Activated CD4-positive, alpha-beta memory T cell treated with anti-CD3 and anti-CD28 coated beads for 36 hours (primary cell): ENCODE data around the gene PLXNA4. TPM values are rescaled to one million over a fixed set of nuclear protein-coding genes. Genes with fewer than 3 reads are reported as not detected.

Experiments
- CTCF ChIA-PET: fragments of 350-600 bp; sonication (Branson Sonifier 250); formaldehyde crosslinking; loops from one replicate; lab custom pipeline; 2021; ENCODE audit warnings: antibody characterized with exemption, inconsistent platforms; lab: Charles Lee
- POLR2A ChIA-PET: fragments of 350-600 bp; sonication (Branson Sonifier 250); formaldehyde crosslinking; loops from one replicate; lab custom pipeline; 2021; ENCODE audit warnings: antibody characterized with exemption; lab: Charles Lee
- DNase-seq: peaks from one replicate; pipeline ENCODE4 v3.0.0-alpha.2; 2020
- H3K27ac Mint-ChIP-seq: one replicate; pipeline ENCODE4 v1.8.0; 2021; ENCODE audit warnings: mixed read lengths
- H3K27me3 Mint-ChIP-seq: one replicate; pipeline ENCODE4 v1.8.0; 2021; ENCODE audit warnings: mixed read lengths
- H3K36me3 Mint-ChIP-seq: one replicate; pipeline ENCODE4 v1.8.0; 2021; ENCODE audit warnings: mixed read lengths
- H3K4me1 Mint-ChIP-seq: one replicate; pipeline ENCODE4 v1.8.0; 2021; ENCODE audit warnings: low read depth, mixed read lengths
- H3K4me3 Mint-ChIP-seq: one replicate; pipeline ENCODE4 v1.8.0; 2021; ENCODE audit warnings: mild to moderate bottlenecking, mixed read lengths
- H3K9me3 Mint-ChIP-seq: one replicate; pipeline ENCODE4 v1.8.0; 2021; ENCODE audit warnings: mixed read lengths
- intact Hi-C: fragments of 100-400 bp; cut with micrococcal nuclease; formaldehyde crosslinking; loops from one replicate; pipeline ENCODE4 v1.15.1; 2023
- total RNA-seq, 2 experiments: library from RNA; stranded (reverse); gene quantifications; one replicate each; pipeline ENCODE4 v1.2.3, GENCODE V29; 2021

Gene PLXNA4
- total RNA-seq, 2 experiments from 2014 or later: 0.17 to 0.24 TPM

- ChIA-PET POLR2A (no interaction called here), CTCF (interaction anchor here (0.9 kb wide), 1 partner anchor 266 kb away, joined by 4 read pairs; no protein-coding TSS in a partner anchor)
- intact Hi-C loops: loop anchor here (5.0 kb wide), 2 partner anchors 847 to 893 kb away; no protein-coding TSS in a partner anchor
- H3K4me3 Mint-ChIP-seq: no peak overlapping the region
- H3K4me1 Mint-ChIP-seq: no peaks in the 10 kb centered on the region
- H3K27ac Mint-ChIP-seq: no peak overlapping the region
- no peak for DNase-seq
- H3K36me3 Mint-ChIP-seq: no peaks in the 10 kb centered on the region
- no peaks in the 10 kb centered on the region for H3K9me3 Mint-ChIP-seq
- H3K27me3 Mint-ChIP-seq: peaks cover 9% of the 10 kb centered on the region
These were observed 8.7 kb upstream of the PLXNA4 start for GRCh38 chr7:132584796-132585494.

GRCh38 chr7:132581431-132581830, 5.2 kb upstream of the PLXNA4 start:
- ChIA-PET POLR2A (no interaction called here), CTCF (interaction anchor here (1.1 to 6.1 kb wide), 28 partner anchors 8 to 853 kb away, joined by 3 to 95 read pairs (median 6); no protein-coding TSS in a partner anchor)
- Mint-ChIP-seq H3K4me3 (no peak overlapping the region), H3K36me3 (no peaks in the 10 kb centered on the region), H3K4me1 (no peaks in the 10 kb centered on the region), H3K27ac (no peak overlapping the region), H3K27me3 (peaks cover 27% of the 10 kb centered on the region), H3K9me3 (no peaks in the 10 kb centered on the region)
- no peak for DNase-seq
- intact Hi-C loops: loop anchor here (5.0 kb wide), 2 partner anchors 851 to 889 kb away; no protein-coding TSS in a partner anchor

- H3K27me3 Mint-ChIP-seq: peaks cover 31% of the 10 kb centered on the region
- H3K36me3 Mint-ChIP-seq: no peaks in the 10 kb centered on the region
- intact Hi-C loops: loop anchor here (1.0 to 5.0 kb wide), 4 partner anchors 186 to 888 kb away; no protein-coding TSS in a partner anchor
- H3K4me3 Mint-ChIP-seq: no peak overlapping the region
- peak; percentile 76 for DNase-seq
- CTCF ChIA-PET: interaction anchor here (0.5 to 6.1 kb wide), 54 partner anchors 9 to 892 kb away, joined by 3 to 95 read pairs (median 5); no protein-coding TSS in a partner anchor
- H3K27ac Mint-ChIP-seq: no peak overlapping the region
- H3K4me1 Mint-ChIP-seq: peaks cover 2% of the 10 kb centered on the region
- POLR2A ChIA-PET: no interaction called here
- H3K9me3 Mint-ChIP-seq: no peaks in the 10 kb centered on the region
These were observed 4.5 kb upstream of the PLXNA4 start for GRCh38 chr7:132580717-132581285.

GRCh38 chr7:132580277-132580676, 4.0 kb upstream of the PLXNA4 start:
- no peak for DNase-seq
- H3K27me3 Mint-ChIP-seq: peaks cover 36% of the 10 kb centered on the region
- H3K4me3 Mint-ChIP-seq: no peak overlapping the region
- H3K4me1 Mint-ChIP-seq: peaks cover 5% of the 10 kb centered on the region
- intact Hi-C loops: loop anchor here (1.0 to 5.0 kb wide), 4 partner anchors 186 to 888 kb away; no protein-coding TSS in a partner anchor
- H3K36me3 Mint-ChIP-seq: no peaks in the 10 kb centered on the region
- no peaks in the 10 kb centered on the region for H3K9me3 Mint-ChIP-seq
- POLR2A ChIA-PET: no interaction called here
- H3K27ac Mint-ChIP-seq: no peak overlapping the region
- CTCF ChIA-PET: interaction anchor here (0.5 to 6.1 kb wide), 54 partner anchors 9 to 891 kb away, joined by 3 to 95 read pairs (median 5); no protein-coding TSS in a partner anchor

- intact Hi-C loops: loop anchor here (5.0 kb wide), 1 partner anchor 52 kb away; no protein-coding TSS in a partner anchor
- no peaks in the 10 kb centered on the region for H3K9me3 Mint-ChIP-seq
- no peaks in the 10 kb centered on the region for H3K36me3 Mint-ChIP-seq
- no peak for DNase-seq
- H3K27me3 Mint-ChIP-seq: peaks cover 45% of the 10 kb centered on the region
- POLR2A ChIA-PET: no interaction called here
- CTCF ChIA-PET: interaction anchor here (0.9 to 6.1 kb wide), 12 partner anchors 9 to 890 kb away, joined by 3 to 95 read pairs (median 9); no protein-coding TSS in a partner anchor
- no peak overlapping the region for H3K27ac Mint-ChIP-seq
- H3K4me1 Mint-ChIP-seq: peaks cover 8% of the 10 kb centered on the region
- H3K4me3 Mint-ChIP-seq: no peak overlapping the region
These were observed 3.1 kb upstream of the PLXNA4 start for GRCh38 chr7:132579260-132579899.

GRCh38 chr7:132578826-132579225, 2.6 kb upstream of the PLXNA4 start:
- no peak for DNase-seq
- Mint-ChIP-seq H3K27ac (no peak overlapping the region), H3K27me3 (peaks cover 51% of the 10 kb centered on the region), H3K4me1 (peaks cover 8% of the 10 kb centered on the region), H3K36me3 (no peaks in the 10 kb centered on the region), H3K9me3 (no peaks in the 10 kb centered on the region), H3K4me3 (no peak overlapping the region)
- POLR2A ChIA-PET: no interaction called here
- intact Hi-C loops: loop anchor here (5.0 kb wide), 1 partner anchor 52 kb away; no protein-coding TSS in a partner anchor
- CTCF ChIA-PET: interaction anchor here (0.6 to 6.1 kb wide), 7 partner anchors 9 to 855 kb away, joined by 3 to 95 read pairs (median 8); no protein-coding TSS in a partner anchor

- ChIA-PET CTCF (interaction anchor here (0.7 to 6.1 kb wide), 5 partner anchors 58 to 290 kb away, joined by 3 to 95 read pairs (median 3); no protein-coding TSS in a partner anchor), POLR2A (no interaction called here)
- Mint-ChIP-seq H3K36me3 (no peaks in the 10 kb centered on the region), H3K4me3 (peak overlapping the region; percentile 26), H3K4me1 (peaks cover 13% of the 10 kb centered on the region), H3K27ac (no peak overlapping the region), H3K9me3 (no peaks in the 10 kb centered on the region), H3K27me3 (peaks cover 59% of the 10 kb centered on the region)
- intact Hi-C loops: loop anchor here (5.0 kb wide), 1 partner anchor 51 kb away; no protein-coding TSS in a partner anchor
- no peak for DNase-seq
These were observed 1.7 kb upstream of the PLXNA4 start for GRCh38 chr7:132578050-132578370.

GRCh38 chr7:132577206-132578049, 1.2 kb upstream of the PLXNA4 start:
- Mint-ChIP-seq H3K4me3 (peak overlapping the region; percentile 26), H3K36me3 (no peaks in the 10 kb centered on the region), H3K27me3 (peaks cover 64% of the 10 kb centered on the region), H3K4me1 (peaks cover 13% of the 10 kb centered on the region), H3K9me3 (no peaks in the 10 kb centered on the region), H3K27ac (no peak overlapping the region)
- ChIA-PET POLR2A (no interaction called here), CTCF (interaction anchor here (0.6 to 6.1 kb wide), 7 partner anchors 19 to 754 kb away, joined by 3 to 95 read pairs (median 3); no protein-coding TSS in a partner anchor)
- peak; percentile 17 for DNase-seq
- intact Hi-C loops: loop anchor here (5.0 kb wide), 1 partner anchor 50 kb away; no protein-coding TSS in a partner anchor

GRCh38 chr7:132576721-132577085, 433 bp upstream of the PLXNA4 start:
- intact Hi-C loops: loop anchor here (5.0 kb wide), 1 partner anchor 49 kb away; no protein-coding TSS in a partner anchor
- ChIA-PET CTCF (interaction anchor here (0.6 to 6.1 kb wide), 2 partner anchors 19 to 183 kb away, joined by 3 to 95 read pairs; no protein-coding TSS in a partner anchor), POLR2A (no interaction called here)
- peaks cover 13% of the 10 kb centered on the region for H3K4me1 Mint-ChIP-seq
- DNase-seq: no peak
- no peak overlapping the region for H3K4me3 Mint-ChIP-seq
- H3K9me3 Mint-ChIP-seq: no peaks in the 10 kb centered on the region
- H3K27ac Mint-ChIP-seq: no peak overlapping the region
- peaks cover 66% of the 10 kb centered on the region for H3K27me3 Mint-ChIP-seq
- H3K36me3 Mint-ChIP-seq: no peaks in the 10 kb centered on the region

GRCh38 chr7:132575419-132575981, 770 bp downstream of the PLXNA4 start:
- POLR2A ChIA-PET: no interaction called here
- Mint-ChIP-seq H3K27me3 (peaks cover 70% of the 10 kb centered on the region), H3K27ac (no peak overlapping the region), H3K4me3 (peak overlapping the region; percentile 38), H3K4me1 (peaks cover 13% of the 10 kb centered on the region), H3K36me3 (no peaks in the 10 kb centered on the region), H3K9me3 (no peaks in the 10 kb centered on the region)
- peak; percentile 26 for DNase-seq
- intact Hi-C loops: loop anchor here (5.0 kb wide), 1 partner anchor 48 kb away; no protein-coding TSS in a partner anchor
- CTCF ChIA-PET: interaction anchor here (6.1 kb wide), 1 partner anchor 182 kb away, joined by 95 read pairs; no protein-coding TSS in a partner anchor
